ENCODE data around the gene STARD8.

STARD8 gene

DNA sequence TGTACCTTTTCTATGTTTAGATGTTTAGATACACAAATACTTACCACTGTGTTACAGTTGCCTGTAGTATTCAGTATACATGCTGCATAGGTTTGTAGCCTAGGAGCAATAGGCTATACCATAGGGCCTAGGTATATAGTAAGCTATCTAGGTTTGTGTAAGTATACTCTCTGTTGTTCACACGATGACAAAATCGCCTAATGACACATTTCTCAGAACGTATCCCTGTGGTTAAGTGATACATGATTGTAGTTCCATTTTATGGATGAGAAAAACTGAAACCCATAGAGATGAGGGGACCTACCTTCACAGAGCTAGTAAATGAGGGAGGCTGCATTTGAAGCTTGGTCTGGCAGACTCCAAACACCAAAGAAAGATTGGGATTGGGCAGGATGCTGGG is 102.0 kb downstream of the STARD8 start:
- DNase-seq (ENCODE audit: low read depth): no peak

DNA sequence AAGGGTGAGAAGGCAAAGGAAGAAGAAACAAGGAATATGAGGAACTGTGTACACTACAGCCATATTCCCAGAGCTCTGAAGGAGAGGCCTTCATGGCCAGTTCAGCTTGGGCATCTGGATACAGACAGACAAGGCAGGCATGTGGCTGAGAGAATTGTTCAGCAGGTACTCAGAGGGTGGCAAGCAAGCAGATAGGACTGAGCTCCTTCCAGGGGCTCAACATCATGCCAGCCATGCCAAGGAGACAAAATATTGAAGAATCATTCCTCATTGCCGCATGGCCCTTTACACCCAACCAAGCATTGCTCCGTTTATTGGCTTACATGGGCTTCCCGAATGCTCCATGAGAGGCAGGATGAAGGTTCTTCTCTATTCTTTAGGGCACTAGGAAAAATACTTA is 102.8 kb downstream of the STARD8 start:
- DNase-seq (ENCODE audit: low read depth): no peak

DNA sequence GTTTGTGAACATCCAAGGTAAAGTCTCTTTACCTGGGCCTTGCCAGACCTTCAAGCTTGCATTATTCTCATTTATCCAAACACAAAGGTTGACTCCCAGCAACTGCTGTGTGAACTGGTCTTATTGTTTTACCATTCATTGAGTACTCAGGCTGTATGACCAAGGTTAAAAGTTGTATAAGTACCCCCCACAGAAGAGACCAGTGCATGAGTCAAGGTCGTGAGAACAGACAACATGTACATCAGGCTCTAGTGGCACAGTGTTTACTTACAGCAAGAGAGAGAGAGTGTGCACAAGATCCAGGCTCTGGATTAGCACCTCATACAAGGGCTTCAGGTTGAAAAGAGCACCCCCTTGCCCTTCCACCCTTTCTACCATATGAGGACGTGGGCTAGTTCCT is 103.9 kb downstream of the STARD8 start:
- DNase-seq (ENCODE audit: low read depth): no peak

- no peak for DNase-seq (ENCODE audit: low read depth)
Measured at GRCh38 chrX:68753218-68753617, 105.8 kb downstream of the STARD8 start.

GRCh38 chrX:68754406-68754805 is 106.9 kb downstream of the STARD8 start:
- DNase-seq (ENCODE audit: low read depth): no peak

- DNase-seq (ENCODE audit: low read depth): no peak
Measured at GRCh38 chrX:68755616-68756125, 108.2 kb downstream of the STARD8 start.

- no peak for DNase-seq (ENCODE audit: low read depth)
Measured at GRCh38 chrX:68757331-68757730, 109.9 kb downstream of the STARD8 start.

DNA sequence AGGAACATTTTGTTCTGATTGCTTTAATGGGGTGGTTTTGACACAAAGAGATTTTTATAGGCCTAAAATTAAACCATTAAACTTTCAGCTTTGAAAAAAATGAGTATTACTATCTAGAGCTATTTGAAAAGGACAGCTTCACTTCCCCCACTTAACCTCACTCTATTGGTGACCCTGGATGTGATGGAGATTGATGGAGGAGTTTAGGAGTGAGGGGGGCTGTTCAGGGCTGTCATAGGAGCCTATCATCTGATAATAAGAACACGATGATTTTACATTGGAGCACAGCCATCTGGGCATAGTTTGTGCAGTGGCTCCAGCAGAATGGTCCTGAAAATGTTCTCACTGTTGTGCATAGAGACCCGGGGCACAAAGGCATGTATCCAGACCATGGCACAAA is 110.3 kb downstream of the STARD8 start:
- no peak for DNase-seq (ENCODE audit: low read depth)

- DNase-seq (ENCODE audit: low read depth): no peak
Measured at GRCh38 chrX:68758671-68759070, 111.2 kb downstream of the STARD8 start.

GRCh38 chrX:68761086-68761485 is 113.6 kb downstream of the STARD8 start:
- DNase-seq (ENCODE audit: low read depth): no peak

DNA sequence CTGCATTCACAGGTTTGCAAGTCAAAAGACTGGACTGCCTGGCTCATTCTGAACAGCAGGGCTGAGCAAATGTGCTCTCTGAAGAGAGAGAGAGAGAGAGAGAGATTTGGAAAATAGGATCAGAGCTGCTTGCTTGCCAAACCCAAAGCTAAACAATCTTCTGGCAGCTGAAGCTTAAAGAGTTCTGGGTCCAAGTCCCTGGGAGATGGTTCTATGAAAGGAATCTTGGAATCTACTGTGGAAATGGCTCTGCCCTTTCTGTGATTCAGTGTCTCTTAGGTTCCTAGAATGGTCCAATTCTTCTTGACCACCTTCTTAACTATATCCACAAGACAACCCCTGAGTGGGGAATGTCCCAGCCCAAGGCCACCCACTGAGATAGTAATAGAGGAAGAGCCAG is 115.3 kb downstream of the STARD8 start:
- no peak for DNase-seq (ENCODE audit: low read depth)

DNA sequence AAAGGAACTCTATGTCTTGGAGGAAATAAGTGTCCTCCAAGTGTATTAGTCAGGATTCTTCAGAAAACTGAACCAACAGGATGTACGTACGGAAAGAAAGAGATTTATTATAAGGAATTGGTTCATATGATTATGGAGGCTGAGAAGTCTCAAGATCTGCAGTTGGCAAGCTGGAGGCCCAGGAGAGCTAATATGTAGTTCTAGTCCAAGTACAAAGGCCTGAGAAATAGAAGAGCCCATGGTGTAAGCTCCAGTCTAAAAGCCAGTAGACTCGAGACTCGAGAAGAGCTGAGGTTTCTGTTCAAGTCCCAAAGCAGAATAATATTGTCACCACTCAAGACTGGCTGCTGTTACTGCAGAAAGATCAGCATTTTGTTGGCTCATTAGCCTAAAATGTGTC is 116.0 kb downstream of the STARD8 start:
- DNase-seq (ENCODE audit: low read depth): no peak

Data from fibroblast of the conjunctiva (primary cell).